Peyer's patch (tissue), 4 donors: ENCODE results near the gene DPP4.

ENCODE experiments used
- POLR2A ChIP-seq, 2 donors: fragments of 450-650 bp; IDR thresholded peaks; one replicate each; pipeline ENCODE4 v1.5.1; 2017; ENCODE audit warnings: antibody characterized with exemption in 2 of 2, mild to moderate bottlenecking in 2 of 2, moderate library complexity in 2 of 2
- TF ChIP-seq, protein P1 (sequence below), 6 experiments: fragments of 450-650 bp in 4 of 6; fragments of 200-600 bp in 2 of 6; sonication (generic) in 1 of 6; IDR thresholded peaks; one replicate each; pipeline ENCODE4 v1.5.1; 2017 to 2019; ENCODE audit warnings: antibody characterized with exemption in 6 of 6, mild to moderate bottlenecking in 3 of 6, moderate library complexity in 1 of 6

DNA sequence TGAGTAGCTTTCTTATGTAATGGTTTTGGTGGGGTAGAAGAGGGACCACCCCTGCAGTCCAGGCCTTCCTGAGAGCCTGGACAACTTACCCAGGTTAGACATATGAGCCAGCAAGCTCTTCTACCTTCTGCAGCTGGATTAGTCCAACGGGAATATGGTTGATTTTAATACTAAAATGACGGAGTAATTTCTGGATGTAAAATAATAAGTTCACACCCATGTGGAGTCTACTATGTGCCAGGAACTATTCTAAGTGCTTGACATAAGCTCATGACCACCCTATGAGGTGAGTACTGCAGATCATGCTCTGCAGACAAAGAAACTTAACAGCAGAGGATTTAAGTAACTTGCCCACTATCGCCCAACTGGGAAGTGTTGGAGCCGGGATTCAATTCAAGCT, 45.5 kb downstream of the DPP4 start:
- TF ChIP-seq, protein P1, sequence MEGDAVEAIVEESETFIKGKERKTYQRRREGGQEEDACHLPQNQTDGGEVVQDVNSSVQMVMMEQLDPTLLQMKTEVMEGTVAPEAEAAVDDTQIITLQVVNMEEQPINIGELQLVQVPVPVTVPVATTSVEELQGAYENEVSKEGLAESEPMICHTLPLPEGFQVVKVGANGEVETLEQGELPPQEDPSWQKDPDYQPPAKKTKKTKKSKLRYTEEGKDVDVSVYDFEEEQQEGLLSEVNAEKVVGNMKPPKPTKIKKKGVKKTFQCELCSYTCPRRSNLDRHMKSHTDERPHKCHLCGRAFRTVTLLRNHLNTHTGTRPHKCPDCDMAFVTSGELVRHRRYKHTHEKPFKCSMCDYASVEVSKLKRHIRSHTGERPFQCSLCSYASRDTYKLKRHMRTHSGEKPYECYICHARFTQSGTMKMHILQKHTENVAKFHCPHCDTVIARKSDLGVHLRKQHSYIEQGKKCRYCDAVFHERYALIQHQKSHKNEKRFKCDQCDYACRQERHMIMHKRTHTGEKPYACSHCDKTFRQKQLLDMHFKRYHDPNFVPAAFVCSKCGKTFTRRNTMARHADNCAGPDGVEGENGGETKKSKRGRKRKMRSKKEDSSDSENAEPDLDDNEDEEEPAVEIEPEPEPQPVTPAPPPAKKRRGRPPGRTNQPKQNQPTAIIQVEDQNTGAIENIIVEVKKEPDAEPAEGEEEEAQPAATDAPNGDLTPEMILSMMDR (IDR thresholded peaks at IDR 0.05), result no peak
- no peak for TF ChIP-seq POLR2A (IDR thresholded peaks at IDR 0.05)
